Pancreas (tissue), 10 donors: ENCODE data around the gene SMYD3. TPM values are rescaled to one million over a fixed set of nuclear protein-coding genes. Genes with fewer than 3 reads are reported as not detected.

Experiments used
- ATAC-seq, 4 donors: fragments of 200-7000 bp; cut with Tn5 transposase; one replicate each; pipeline versions ENCODE4 v1.8.0 to v1.9.1; 2020; ENCODE audit warnings: mild to moderate bottlenecking in 4 of 4, moderate library complexity in 4 of 4
- DNase-seq, 6 donors: peaks; one replicate each; pipeline ENCODE4 v3.0.0-alpha.2; 2020
- FAIRE-seq: peaks from 2 replicates; lab custom pipeline; 2012; peaks lifted over from hg19 to GRCh38; lab: Jason Lieb, UNC
- H3K27ac ChIP-seq, 4 donors: fragments of 200-600 bp; sonication (generic); 1 replicate in 3 of 4; 2 replicates in 1 of 4; pipeline versions ENCODE4 v1.5.0 to v1.8.0; 2020
- H3K27me3 ChIP-seq, 4 donors: fragments of 200-600 bp; one replicate each; pipeline ENCODE4 v1.8.0; 2021
- H3K36me3 ChIP-seq, 3 donors: fragments of 200-600 bp; sonication (generic) in 1 of 3; one replicate each; pipeline versions ENCODE4 v1.5.0 to v1.8.0; 2020 to 2021
- H3K4me1 ChIP-seq, 3 donors: fragments of 200-600 bp; one replicate each; pipeline ENCODE4 v1.8.0; 2021
- H3K4me3 ChIP-seq, 4 donors: fragments of 200-600 bp; sonication (generic) in 2 of 4; one replicate each; pipeline versions ENCODE4 v1.5.0 to v1.8.0; 2020 to 2021
- H3K9me3 ChIP-seq, 4 donors: fragments of 200-600 bp; one replicate each; pipeline ENCODE4 v1.8.0; 2021
- WGBS, 2 donors: extraction: QIAGEN DNeasy Blood & Tissue Kit; methylation state at CpG; one replicate each; pipeline ENCODE4 v1.1.7; 2013; 5-methylcytosine and 5-hydroxymethylcytosine counted together
- intact Hi-C, 3 donors: fragments of 100-400 bp; cut with DNase I; formaldehyde crosslinking; loops; one replicate each; pipeline versions ENCODE4 v1.11.1 to v1.14.2; 2022
- polyA plus RNA-seq, 2 donors: library from polyadenylated mRNA; stranded (reverse); fragments of 200-250 nt; gene quantifications; one replicate each; pipeline ENCODE4 v1.2.3, GENCODE V29; 2013
- total RNA-seq, 6 donors: library from RNA; stranded (reverse); fragmentation: NEBNext Ultra II Directional in 4 of 6; extraction: Animal tissue kit (Norgen Biotek cat#: 25700) in 4 of 6; gene quantifications; one replicate each; pipeline versions ENCODE4 v1.2.1 to v1.2.4, GENCODE V29; 2021 to 2023
- TF ChIP-seq, protein P1 (sequence below), 4 donors: fragments of 200-600 bp; sonication (generic) in 3 of 4; IDR thresholded peaks; one replicate each; pipeline versions ENCODE4 v1.5.0 to v1.8.0; 2021; ENCODE audit warnings: antibody characterized with exemption in 4 of 4
- donor health status: healthy with polysubstance abuse.
- donor health status: DM: no; HTN: no; CAD: no; lungs with moderate emphysema.
- donor health status: DM: no; HTN: no; CAD: no.
- donor health status: control.
- donor health status: control.
- donor health status: Bipolar disorder and iron deficiency.
- donor health status: DM: yes; HTN: yes; CAD: no.
- donor health status: DM: no; HTN: no; CAD: no.
- donor health status: DM: no; HTN: no; CAD: no.
- donor health status: DM: yes; HTN: yes; CAD: no.

Gene SMYD3
- total and polyA plus RNA-seq, 8 donors = 4.6 to 10.5 (median 6.7) TPM

DNA sequence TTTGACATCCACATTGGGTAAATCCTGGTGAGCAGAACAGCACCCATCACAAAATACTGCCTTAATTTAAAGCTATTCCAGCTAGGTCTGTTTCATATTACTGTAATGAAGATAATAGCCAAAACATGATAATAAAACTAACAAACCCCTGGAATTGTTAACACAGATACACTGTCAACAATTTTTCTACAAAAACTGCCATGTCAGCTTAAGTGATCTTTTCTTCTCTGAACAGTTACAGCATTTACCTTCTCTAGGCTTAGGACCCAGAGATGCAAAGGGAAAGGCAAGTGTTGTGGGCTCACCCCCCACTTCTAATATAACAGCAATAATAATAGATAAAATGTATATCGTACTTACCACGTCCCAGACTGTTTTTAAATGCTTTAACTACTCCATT lies 92.1 kb downstream of the SMYD3 start:
- Histone ChIP-seq H3K4me3 (no peak overlapping the region), H3K4me1 (no peaks in the 10 kb centered on the region), H3K27ac (no peak overlapping the region), H3K27me3 (no peaks in the 10 kb centered on the region), H3K36me3 (no peaks in the 10 kb centered on the region), H3K9me3 (no peaks in the 10 kb centered on the region)
- 93 to 99% methylated on average over 2 of the region's 2 CpGs for WGBS, 2 donors
- no peak for ATAC-seq
- TF ChIP-seq, protein P1, sequence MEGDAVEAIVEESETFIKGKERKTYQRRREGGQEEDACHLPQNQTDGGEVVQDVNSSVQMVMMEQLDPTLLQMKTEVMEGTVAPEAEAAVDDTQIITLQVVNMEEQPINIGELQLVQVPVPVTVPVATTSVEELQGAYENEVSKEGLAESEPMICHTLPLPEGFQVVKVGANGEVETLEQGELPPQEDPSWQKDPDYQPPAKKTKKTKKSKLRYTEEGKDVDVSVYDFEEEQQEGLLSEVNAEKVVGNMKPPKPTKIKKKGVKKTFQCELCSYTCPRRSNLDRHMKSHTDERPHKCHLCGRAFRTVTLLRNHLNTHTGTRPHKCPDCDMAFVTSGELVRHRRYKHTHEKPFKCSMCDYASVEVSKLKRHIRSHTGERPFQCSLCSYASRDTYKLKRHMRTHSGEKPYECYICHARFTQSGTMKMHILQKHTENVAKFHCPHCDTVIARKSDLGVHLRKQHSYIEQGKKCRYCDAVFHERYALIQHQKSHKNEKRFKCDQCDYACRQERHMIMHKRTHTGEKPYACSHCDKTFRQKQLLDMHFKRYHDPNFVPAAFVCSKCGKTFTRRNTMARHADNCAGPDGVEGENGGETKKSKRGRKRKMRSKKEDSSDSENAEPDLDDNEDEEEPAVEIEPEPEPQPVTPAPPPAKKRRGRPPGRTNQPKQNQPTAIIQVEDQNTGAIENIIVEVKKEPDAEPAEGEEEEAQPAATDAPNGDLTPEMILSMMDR (IDR thresholded peaks at IDR 0.05) = no peak
- intact Hi-C loops = no loop called here
- FAIRE-seq = no peak
- DNase-seq = no peak

DNA sequence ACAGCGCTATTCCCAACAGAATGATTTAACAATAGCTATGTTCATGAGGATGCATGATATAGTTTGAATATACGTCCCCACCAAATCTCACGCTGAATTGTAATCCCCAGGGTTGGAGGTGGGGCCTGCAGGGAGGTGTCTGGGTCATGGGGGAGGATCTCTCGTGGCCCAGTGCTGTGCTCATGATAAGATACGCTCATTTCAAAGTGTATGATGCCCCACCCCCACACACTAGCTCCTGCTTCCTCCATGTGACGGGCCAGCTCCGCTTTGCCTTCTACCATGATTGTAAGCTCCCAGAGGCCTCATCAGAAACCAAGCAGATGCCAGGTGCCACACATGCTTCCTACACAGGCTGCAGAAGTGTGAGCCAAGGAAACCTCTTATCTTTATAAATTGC lies 93.6 kb downstream of the SMYD3 start:
- Histone ChIP-seq H3K27ac (no peak overlapping the region), H3K27me3 (no peaks in the 10 kb centered on the region), H3K4me1 (no peaks in the 10 kb centered on the region), H3K36me3 (no peaks in the 10 kb centered on the region), H3K9me3 (no peaks in the 10 kb centered on the region), H3K4me3 (no peak overlapping the region)
- DNase-seq = no peak
- FAIRE-seq = no peak
- intact Hi-C loops = no loop called here
- no peak for ATAC-seq
- TF ChIP-seq, protein P1 (IDR thresholded peaks at IDR 0.05) = no peak
- WGBS, 2 donors = 95 to 96% methylated on average over 7 of the region's 7 CpGs

DNA sequence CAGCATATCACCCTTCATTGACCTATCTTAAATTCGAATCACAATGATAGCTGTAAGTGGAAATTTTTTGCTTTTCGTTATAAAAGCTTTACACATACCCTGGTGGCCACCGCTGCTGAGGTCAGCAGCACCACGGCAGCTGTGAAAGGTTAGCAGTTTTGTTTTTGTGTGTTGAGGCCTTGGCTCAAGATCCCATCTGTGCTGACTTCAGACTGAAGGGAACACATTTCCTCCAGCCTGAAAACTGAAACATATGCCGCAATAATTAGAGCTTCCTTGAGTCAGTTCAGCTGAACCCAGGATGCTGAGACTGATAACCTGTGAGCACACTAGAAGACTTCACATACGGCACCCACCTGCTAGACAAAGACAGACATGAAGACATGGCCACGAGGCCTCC lies 103.0 kb downstream of the SMYD3 start:
- Histone ChIP-seq H3K27me3 (no peaks in the 10 kb centered on the region), H3K9me3 (no peaks in the 10 kb centered on the region), H3K27ac (no peak overlapping the region), H3K36me3 (no peaks in the 10 kb centered on the region), H3K4me3 (no peak overlapping the region), H3K4me1 (no peaks in the 10 kb centered on the region)
- 82 to 90% methylated on average over 7 of the region's 7 CpGs for WGBS, 2 donors
- FAIRE-seq = no peak
- ATAC-seq = peak in 1 of 4 donors; percentile 31
- intact Hi-C loops = no loop called here
- DNase-seq = no peak
- TF ChIP-seq, protein P1 (IDR thresholded peaks at IDR 0.05) = no peak

- WGBS, 2 donors = 59% methylated on average over 7 of the region's 7 CpGs
- Histone ChIP-seq H3K27ac (no peak overlapping the region), H3K4me3 (no peak overlapping the region), H3K36me3 (no peaks in the 10 kb centered on the region), H3K27me3 (no peaks in the 10 kb centered on the region), H3K9me3 (no peaks in the 10 kb centered on the region), H3K4me1 (no peaks in the 10 kb centered on the region)
- intact Hi-C loops = no loop called here
- FAIRE-seq (no peak), DNase-seq (no peak), ATAC-seq (no peak)
- TF ChIP-seq, protein P1 (IDR thresholded peaks at IDR 0.05) = no peak
Observed at GRCh38 chr1:246398126-246398813, 108.8 kb downstream of the SMYD3 start.

GRCh38 chr1:246397046-246397445 lies 110.0 kb downstream of the SMYD3 start:
- DNase-seq = no peak
- FAIRE-seq = no peak
- Histone ChIP-seq H3K27me3 (no peaks in the 10 kb centered on the region), H3K27ac (no peak overlapping the region), H3K4me3 (no peak overlapping the region), H3K4me1 (no peaks in the 10 kb centered on the region), H3K36me3 (no peaks in the 10 kb centered on the region), H3K9me3 (no peaks in the 10 kb centered on the region)
- intact Hi-C loops = no loop called here
- TF ChIP-seq, protein P1 (IDR thresholded peaks at IDR 0.05) = no peak
- WGBS, 2 donors = 96 to 97% methylated on average over 5 of the region's 5 CpGs
- no peak for ATAC-seq
